HG03457 (cell line): ENCODE results near the gene SYNGAP1.
"Not testable (repeated sequence)": the region's sequence is repeated elsewhere in the genome, so short reads cannot be mapped to it uniquely, and the experiment has no call there.

Experiments
- ATAC-seq: cut with Tn5 transposase; IDR thresholded peaks from one replicate; pipeline ENCODE4 v1.9.1; 2021; ENCODE audit warnings: moderate number of reproducible peaks; ENCODE audit not compliant: unreplicated experiment

SYNGAP1 gene

DNA sequence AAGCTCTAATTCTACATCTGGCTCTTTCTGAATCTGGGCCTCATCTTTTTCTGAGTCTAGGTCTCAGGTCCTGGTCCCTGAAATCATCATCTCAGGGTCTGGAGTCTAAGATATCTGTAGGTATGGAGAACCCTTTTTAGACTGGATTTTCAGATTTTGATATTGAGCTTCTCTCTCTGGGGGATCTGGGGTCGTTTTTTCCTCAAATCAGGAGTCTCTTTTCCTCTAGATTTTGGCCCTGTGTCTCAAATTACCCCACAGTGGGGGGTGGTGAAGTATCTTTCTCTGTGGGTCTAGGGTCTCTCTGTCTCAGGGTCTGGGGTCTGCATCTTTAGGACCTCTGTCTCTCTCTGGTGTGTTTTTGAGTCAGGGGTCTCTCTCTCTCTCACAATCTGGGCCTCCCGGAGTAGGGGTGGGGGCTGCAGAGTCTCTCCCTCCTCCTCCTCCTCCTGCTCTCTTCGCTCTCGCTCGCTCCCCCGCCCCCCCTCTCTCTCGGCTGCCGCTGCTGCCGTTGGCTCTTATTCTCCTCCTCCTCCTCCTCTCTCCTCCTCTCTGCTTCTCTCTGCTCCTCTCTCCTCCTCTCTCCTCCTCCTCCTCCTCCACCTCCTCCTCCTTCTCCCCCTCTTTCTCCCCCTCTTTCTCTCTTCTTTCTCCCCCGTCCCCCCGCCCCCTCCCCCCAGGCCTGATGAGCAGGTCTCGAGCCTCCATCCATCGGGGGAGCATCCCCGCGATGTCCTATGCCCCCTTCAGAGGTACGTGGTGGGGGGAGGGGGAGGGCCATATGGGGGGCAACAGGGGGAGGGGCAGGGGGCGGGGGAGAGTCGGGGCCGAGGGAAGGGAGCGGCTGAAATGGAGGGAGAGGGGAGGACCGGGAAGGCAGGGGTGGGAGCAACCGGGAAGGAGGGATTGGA is at the start of gene SYNGAP1:
Gene SYNGAP1, plus strand, starts transcription at position 486 of the 911 bp plus-strand sequence. Its CDS starts 200 bp downstream, at position 686.
- no peak for ATAC-seq

DNA sequence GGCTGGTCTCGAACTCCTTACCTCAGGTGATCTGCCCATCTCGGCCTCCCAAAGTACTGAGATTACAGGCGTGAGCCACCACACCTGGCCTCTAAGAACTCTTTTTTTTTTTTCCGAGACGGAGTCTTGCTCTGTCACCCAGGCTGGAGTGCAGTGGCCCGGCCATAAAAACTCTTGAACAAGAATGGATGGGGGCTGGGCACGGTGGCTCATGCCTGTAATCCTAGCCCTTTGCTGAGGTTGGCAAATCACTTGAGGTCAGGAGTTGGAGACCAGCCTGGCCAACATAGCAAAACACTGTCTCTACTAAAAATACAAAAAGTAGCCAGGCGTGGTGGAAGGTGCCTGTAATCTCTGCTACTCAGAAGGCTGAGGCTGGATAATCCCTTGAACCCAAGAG is 48.0 kb upstream of the SYNGAP1 start:
- ATAC-seq = not testable (repeated sequence)

DNA sequence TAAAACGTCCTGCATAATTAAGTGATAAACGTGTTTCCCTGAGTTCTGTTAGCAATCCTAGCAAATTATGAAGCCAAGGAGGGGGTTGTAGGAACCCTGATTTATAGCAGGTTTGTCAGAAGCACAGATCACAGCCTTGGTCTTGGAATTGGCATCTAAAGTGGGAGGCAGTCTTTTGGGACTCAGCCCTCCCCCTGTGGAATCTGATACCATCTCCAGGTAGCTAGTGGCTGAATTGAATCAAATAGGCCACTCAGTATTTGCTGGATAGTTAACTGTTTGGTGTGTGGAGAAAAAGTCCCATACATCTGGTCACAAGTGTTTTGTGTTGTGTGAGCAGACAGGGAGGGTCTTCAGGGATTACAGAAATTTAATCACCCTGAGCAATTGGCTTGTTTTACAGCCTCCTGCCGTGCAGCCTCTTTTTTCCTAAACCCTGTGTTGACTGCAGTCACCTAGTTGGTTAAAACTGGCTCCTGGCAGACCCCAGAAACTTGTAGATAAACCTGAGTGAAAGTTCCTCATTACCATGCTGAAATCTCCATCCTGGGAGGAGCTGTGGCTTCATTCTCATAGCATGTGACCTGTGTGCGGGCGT is 47.2 kb upstream of the SYNGAP1 start:
- no peak for ATAC-seq

DNA sequence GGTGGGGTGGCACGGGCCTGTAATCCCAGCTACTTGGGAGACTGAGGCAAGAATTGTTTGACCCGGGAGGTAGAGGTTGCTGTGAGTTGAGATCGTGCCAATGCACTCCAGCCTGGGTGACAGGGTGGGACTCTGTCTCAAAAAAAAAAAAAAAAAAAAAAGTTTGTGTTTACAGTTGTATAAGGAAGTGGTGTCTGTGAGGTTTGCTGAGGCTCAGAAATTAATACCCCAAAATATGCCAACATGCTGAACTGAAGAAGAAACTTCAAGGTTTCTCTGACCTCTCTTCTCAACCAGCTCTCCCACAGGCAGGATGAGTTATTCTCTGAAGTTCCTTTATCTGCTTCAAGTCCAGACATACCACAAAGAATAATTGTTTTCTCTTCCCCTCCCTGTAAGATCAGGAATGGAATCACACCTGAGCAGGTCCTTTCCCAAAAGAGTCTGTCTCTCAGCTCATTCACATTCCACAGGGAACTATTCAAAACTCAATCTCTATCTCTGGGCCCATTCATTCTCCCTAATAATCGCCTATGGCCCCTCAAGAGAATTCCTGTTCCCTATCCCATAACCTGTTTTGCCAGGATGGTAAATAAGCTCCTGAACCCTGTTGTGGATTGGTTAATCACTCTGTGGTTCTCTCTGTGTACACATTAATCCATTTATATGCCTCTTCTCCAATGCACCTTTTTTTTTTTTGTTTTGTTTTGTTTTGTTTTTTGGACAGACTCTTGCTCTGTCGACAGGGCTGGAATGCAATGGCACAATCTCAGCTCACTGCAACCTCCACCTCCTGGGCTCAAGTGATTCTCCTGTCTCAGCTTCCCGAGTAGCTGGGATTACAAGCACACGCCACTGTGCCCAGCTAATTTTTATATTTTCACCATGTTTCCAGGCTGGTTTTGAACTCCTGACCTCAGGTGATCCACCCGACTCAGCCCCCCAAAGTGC is 45.6 kb upstream of the SYNGAP1 start:
- no peak for ATAC-seq

DNA sequence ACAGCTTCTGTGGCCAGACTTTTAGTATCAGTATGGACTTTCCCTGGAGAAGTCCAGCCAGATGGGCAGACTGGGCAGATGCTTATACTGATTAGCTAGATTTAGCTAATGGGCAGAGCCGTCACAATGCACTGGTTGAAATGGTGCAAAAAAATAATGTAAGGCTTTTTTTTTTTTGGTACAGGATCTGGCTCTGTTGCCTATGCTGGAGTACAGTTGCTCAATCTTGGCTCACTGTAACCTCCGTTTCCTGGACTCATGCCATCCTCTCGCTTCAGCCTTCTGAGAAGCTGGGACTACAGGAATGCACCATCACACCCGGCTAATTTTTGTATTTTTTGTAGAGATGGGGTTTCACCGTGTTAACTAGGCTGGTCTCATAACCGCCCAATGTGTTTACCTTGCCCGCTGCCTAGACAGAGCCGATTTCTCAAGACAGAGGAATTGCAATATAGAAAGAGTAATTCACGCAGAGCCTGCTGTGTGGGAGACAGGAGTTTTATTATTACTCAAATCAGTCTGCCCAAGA is 44.7 kb upstream of the SYNGAP1 start:
- no peak for ATAC-seq

DNA sequence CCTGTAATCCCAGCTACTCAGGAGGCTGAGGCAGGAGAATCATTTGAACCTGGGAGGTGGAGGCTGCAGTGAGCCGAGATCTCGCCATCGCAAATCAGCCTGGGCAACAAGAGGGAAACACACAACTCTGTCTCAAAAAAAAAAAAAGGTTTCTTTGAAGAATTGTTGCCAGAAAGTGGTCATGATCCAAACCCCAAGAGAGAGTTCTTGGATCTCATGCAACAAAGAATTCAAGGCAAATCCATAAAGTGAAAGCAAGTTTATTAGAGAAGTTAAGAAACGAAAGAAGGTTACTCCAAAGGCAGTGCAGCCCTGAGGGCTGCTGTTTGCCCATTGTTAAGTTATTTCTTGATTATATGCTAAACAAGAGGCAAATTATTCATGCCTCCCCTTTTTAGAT is 42.7 kb upstream of the SYNGAP1 start:
- no peak for ATAC-seq

- ATAC-seq = not testable (repeated sequence)
These were observed 40.7 kb upstream of the SYNGAP1 start for GRCh38 chr6:33379184-33379583.

- no peak for ATAC-seq
These were observed 39.4 kb upstream of the SYNGAP1 start for GRCh38 chr6:33380272-33380981.

GRCh38 chr6:33383427-33384185 is 36.3 kb upstream of the SYNGAP1 start:
- no peak for ATAC-seq

GRCh38 chr6:33384581-33385020 is 35.3 kb upstream of the SYNGAP1 start:
- no peak for ATAC-seq

DNA sequence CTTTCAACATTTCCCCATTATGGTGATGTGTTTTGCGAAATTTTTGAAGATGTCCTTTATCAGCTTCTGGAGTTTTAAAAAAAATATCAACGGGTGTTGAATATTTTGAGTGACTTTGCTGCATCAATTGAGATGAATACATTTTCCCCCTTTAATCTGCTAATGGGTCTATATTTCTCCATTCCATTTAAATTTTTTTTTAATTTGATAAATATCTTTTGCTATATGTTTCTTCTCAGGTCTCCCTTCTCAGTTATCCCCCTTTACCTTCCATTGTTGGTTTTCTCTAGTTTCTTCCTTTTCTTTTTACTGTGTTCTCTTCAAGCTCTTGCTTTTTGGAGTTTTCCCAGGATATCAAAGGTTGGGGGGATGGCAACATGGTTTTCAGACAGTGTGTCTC is 29.7 kb upstream of the SYNGAP1 start:
- ATAC-seq = no peak

DNA sequence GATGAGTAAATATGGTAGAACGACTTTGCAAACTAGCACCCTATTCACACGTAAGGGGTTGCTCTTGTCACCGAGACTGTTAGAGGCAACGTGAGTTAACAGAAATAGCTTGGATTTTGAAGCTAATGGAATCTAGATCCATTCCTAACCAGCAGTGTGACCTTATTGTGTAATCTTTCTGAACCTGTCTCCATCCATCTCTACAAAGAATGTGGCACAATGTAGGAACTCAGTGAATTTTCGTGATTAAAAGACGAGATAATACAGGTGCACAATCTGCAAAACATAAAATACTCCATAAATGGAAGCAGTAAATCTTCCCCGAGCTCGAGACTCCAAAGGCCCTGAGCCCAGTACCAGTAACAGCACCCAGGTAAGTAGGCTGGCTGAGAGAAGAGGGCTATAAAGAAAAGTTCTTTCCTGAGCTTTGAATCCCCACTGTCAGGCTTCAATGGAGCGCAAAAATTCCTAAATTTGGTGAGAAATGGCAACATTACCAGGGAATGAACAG is 29.0 kb upstream of the SYNGAP1 start:
- peak; percentile 2 for ATAC-seq

GRCh38 chr6:33391278-33391921 is 28.5 kb upstream of the SYNGAP1 start, which contains the start of gene KIFC1:
Gene KIFC1 (plus strand): TSS chr6:33391823. CDS start chr6:33391986, 163 bp downstream.
- ATAC-seq = peak; percentile 73

GRCh38 chr6:33391922-33392594 is 27.8 kb upstream of the SYNGAP1 start:
- peak; percentile 11 for ATAC-seq

DNA sequence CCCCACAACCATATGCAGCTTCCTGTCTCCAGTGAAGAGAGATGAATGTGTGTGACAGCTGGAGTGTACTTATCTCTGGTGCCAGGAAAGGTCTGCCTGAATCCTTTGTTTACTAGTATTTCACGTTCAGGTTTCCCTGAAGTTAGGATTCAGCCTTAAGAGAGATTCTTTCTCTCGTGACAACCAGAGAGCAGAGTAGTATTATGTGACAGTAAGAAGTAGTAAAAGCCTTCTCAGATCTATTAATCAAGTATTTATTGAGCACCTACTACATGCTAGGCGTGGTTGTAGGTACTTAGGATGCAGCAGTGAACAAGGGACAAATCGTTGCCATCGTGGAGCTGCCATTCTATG is 27.3 kb upstream of the SYNGAP1 start:
- no peak for ATAC-seq

DNA sequence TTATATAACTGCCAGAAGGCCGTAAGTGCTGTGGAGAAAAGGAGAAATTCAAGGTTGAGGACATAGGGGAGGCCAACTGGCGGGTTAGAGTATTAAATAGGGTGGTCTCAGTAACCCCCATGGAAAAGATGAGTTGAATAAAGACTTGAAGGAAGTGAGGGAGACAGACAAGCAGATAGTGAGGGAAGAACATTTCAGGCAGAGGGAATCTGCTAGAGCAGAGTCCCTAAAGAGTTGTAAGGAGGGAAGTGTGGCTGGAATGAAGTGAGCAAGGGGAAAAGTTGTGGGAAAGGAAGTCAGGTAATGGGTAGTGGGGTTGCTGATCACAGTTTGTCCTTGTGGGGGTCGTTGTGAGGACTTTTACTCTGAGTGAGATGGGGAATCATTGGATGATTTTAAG is 26.9 kb upstream of the SYNGAP1 start:
- no peak for ATAC-seq

GRCh38 chr6:33397541-33397940 is 22.3 kb upstream of the SYNGAP1 start:
- no peak for ATAC-seq

- not testable (repeated sequence) for ATAC-seq
These were observed 21.3 kb upstream of the SYNGAP1 start for GRCh38 chr6:33398601-33399000.
